Thoracic aorta (tissue), 2 donors: Measurements from ENCODE around the gene TEX52. TPM values are rescaled to one million over a fixed set of nuclear protein-coding genes. Genes with fewer than 3 reads are reported as not detected.

ENCODE experiments used
- ATAC-seq: fragments of 150-250 bp; one replicate; pipeline ENCODE4 v1.8.0; 2017; ENCODE audit warnings: low read depth; ENCODE audit not compliant: insufficient number of reproducible peaks, low FRiP score
- DNase-seq: peaks from one replicate; pipeline ENCODE4 v3.0.0-alpha.2; 2020; ENCODE audit warnings: low spot score
- H3K27ac ChIP-seq, 2 donors: fragments of 200-600 bp; sonication (generic); 1 replicate in 1 of 2; 2 replicates in 1 of 2; pipeline ENCODE4 v1.5.1; 2016; ENCODE audit warnings: mild to moderate bottlenecking in 2 of 2, moderate library complexity in 2 of 2
- H3K27me3 ChIP-seq: fragments of 200-600 bp; sonication (generic); replicated peaks from 2 replicates; pipeline ENCODE4 v1.6.0; 2016; ENCODE audit warnings: mild to moderate bottlenecking; ENCODE audit not compliant: insufficient read depth
- H3K36me3 ChIP-seq: fragments of 200-600 bp; sonication (generic); one replicate; pipeline ENCODE4 v1.5.1; 2016
- H3K4me1 ChIP-seq, 2 donors: fragments of 200-600 bp; sonication (generic); 1 replicate in 1 of 2; 2 replicates in 1 of 2; pipeline versions ENCODE4 v1.5.1 to v1.6.0; 2016; ENCODE audit warnings: low read depth in 2 of 2, mild to moderate bottlenecking in 1 of 2; ENCODE audit not compliant: control insufficient read depth in 1 of 2
- H3K4me3 ChIP-seq: fragments of 200-600 bp; sonication (generic); 2 replicates; pipeline ENCODE4 v1.5.1; 2016; ENCODE audit warnings: mild to moderate bottlenecking
- H3K9me3 ChIP-seq: fragments of 200-600 bp; sonication (generic); 2 replicates; pipeline ENCODE4 v1.5.1; 2016
- total RNA-seq, 2 donors: library from RNA; depleted of rRNA; stranded (reverse); fragments of >200 nt; gene quantifications; one replicate each; pipeline versions ENCODE4 v1.1.0 to v1.2.3, GENCODE V29; 2016
- TF ChIP-seq, protein P1 (sequence below): fragments of 200-600 bp; sonication (generic); IDR thresholded peaks from one replicate; pipeline ENCODE4 v1.5.1; 2019; ENCODE audit warnings: antibody characterized with exemption

TEX52 gene
- total RNA-seq, 2 donors from 2014 or later: not detected

DNA sequence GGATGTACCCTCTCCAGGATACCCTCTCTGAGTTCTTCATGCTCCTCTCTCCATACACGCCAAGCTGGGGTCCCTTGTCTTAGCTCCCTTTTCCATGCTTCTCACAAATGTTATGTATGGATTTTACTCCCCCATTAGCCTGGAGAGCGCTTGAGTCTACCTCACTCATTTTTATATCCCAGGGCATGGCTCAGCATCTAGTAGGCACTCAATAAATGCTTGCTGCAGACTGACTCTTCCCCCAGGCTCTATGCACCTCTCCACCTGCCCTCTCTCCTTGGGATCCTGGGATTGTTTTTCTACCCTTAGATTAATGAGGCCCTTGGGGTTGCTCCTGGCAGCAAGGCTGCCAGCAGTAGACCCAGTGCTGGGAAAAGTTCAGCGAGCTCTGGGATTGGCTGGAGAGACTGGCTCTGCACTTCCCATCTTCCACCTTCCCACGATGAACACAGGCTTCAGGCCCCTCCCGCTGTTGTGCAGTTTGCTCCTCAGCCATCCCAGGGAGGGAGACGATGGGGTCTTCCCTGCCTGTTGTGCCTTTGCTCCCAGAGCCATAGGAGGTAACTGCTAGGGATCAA, 24.2 kb downstream of the TEX52 start:
- H3K36me3 ChIP-seq: peaks cover 3% of the 10 kb centered on the region
- TF ChIP-seq, protein P1, sequence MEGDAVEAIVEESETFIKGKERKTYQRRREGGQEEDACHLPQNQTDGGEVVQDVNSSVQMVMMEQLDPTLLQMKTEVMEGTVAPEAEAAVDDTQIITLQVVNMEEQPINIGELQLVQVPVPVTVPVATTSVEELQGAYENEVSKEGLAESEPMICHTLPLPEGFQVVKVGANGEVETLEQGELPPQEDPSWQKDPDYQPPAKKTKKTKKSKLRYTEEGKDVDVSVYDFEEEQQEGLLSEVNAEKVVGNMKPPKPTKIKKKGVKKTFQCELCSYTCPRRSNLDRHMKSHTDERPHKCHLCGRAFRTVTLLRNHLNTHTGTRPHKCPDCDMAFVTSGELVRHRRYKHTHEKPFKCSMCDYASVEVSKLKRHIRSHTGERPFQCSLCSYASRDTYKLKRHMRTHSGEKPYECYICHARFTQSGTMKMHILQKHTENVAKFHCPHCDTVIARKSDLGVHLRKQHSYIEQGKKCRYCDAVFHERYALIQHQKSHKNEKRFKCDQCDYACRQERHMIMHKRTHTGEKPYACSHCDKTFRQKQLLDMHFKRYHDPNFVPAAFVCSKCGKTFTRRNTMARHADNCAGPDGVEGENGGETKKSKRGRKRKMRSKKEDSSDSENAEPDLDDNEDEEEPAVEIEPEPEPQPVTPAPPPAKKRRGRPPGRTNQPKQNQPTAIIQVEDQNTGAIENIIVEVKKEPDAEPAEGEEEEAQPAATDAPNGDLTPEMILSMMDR: no peak
- no peak for DNase-seq
- no peaks in the 10 kb centered on the region for H3K9me3 ChIP-seq
- H3K27me3 ChIP-seq: no peaks in the 10 kb centered on the region
- ATAC-seq: no peak
- no peak overlapping the region for H3K4me3 ChIP-seq
- no peak overlapping the region for H3K27ac ChIP-seq
- peaks cover 0 to 22% of the 10 kb centered on the region in 2 donors for H3K4me1 ChIP-seq

DNA sequence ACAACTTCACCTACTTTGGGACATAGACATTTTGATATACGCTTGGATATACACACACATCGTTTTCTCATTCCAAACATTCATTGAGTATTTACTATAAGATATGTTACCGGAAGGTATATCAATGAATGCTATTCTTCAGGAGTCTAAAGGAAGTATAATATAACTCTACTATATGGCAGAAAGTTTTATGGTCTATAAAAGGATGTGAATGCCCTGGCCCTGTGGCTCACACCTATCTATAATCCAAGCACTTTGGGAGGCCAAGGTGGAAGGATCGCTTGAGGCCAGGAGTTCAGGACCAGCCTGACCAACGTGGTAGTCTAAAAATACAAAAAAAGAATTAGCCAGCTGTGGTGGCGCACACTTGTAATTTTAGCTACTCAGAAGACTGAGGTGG, 27.6 kb downstream of the TEX52 start:
- no peak overlapping the region for H3K4me3 ChIP-seq
- TF ChIP-seq, protein P1: no peak
- peaks cover 0 to 10% of the 10 kb centered on the region in 2 donors for H3K4me1 ChIP-seq
- ATAC-seq (no peak), DNase-seq (no peak)
- H3K9me3 ChIP-seq: no peaks in the 10 kb centered on the region
- no peaks in the 10 kb centered on the region for H3K27me3 ChIP-seq
- H3K36me3 ChIP-seq: peaks cover 27% of the 10 kb centered on the region
- no peak overlapping the region for H3K27ac ChIP-seq

DNA sequence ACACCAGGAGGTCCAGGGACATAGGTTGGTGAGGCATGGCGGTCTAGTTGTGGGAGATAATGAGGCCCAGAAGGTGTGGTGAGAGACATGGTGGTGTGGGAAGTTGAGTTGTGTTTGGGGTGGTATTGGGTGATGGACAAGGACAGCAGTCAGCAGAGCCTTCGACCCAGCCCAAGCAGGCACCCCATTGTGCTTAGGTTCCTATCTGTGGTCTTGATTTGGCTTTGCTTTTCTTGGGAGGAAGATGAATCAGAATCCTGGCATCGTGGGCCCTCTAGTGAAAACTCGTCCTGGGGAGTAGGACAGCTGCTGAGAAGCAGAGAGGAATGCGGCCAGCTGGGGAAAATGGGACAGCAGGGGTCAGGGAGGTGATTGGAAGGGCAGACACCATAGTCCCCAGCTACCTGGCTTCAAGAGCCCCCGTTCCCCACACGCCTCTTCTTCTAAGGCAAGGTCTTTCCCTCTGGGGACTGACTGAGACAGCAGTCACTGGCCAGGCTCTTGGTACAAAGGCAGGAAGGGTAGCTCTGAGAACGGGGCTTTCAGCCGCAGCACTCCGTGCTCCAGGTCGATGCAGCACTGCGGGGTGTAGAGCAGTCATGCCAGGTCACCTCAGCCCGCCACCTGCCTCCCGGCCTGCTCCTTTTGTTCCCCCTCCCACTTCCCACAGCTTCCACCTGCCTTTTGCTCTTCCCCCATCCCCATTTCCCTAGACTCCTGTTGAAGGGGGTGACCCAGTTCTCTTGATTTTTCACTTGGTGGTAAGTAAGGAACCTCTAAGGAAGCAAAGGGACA, 29.9 kb downstream of the TEX52 start:
- ATAC-seq (no peak), DNase-seq (no peak)
- H3K27ac ChIP-seq: no peak overlapping the region
- H3K4me1 ChIP-seq: no peaks in the 10 kb centered on the region
- peaks cover 49% of the 10 kb centered on the region for H3K36me3 ChIP-seq
- TF ChIP-seq, protein P1: no peak
- no peaks in the 10 kb centered on the region for H3K27me3 ChIP-seq
- H3K9me3 ChIP-seq: no peaks in the 10 kb centered on the region
- no peak overlapping the region for H3K4me3 ChIP-seq

DNA sequence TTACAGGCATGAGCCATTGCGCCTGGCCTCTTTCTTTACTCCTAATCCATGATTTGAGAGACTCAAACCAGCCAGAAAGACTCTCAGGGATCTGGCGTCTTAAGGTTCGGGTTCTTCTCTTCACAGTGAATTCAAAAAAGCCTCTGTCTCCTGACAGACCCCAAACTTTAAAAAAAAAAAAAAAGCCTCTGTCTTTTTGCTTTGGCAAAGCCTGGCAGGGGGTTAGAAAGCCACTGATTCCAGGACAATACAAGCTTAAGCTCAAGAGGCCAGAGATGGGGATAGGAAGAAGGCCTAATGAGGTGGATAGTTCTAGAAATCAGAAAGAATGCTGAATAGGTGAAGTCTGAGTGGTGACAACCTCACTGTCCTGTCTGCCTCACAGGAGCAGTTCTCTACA, 30.8 kb downstream of the TEX52 start:
- Histone ChIP-seq H3K4me1 (no peaks in the 10 kb centered on the region), H3K36me3 (peaks cover 57% of the 10 kb centered on the region), H3K9me3 (no peaks in the 10 kb centered on the region), H3K27ac (no peak overlapping the region), H3K4me3 (no peak overlapping the region), H3K27me3 (no peaks in the 10 kb centered on the region)
- DNase-seq: no peak
- ATAC-seq: no peak
- TF ChIP-seq, protein P1: no peak

DNA sequence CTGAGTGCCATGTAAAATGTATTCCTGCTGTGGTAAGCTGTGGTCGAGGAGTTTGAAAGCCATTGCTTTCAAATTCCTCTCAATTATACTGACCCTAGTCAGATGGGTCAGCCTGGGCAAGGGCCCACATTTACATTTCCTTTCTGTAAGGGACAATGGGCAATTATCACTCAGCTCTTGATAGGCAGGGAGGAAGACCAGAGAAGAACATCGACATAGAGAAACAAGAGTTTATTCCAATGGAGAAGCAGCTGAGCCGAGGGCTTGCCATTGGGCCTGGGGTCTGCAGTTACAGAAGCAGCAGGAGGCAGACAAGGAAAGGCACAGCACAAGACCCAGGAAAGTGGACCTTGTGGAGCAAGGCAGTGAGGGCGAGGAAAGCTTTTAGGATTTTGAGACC, 31.7 kb downstream of the TEX52 start:
- peaks cover 62% of the 10 kb centered on the region for H3K36me3 ChIP-seq
- H3K27ac ChIP-seq: no peak overlapping the region
- DNase-seq: no peak

More for the DNA sequence above, 31.7 kb downstream of the TEX52 start:
- Histone ChIP-seq H3K9me3 (no peaks in the 10 kb centered on the region), H3K4me3 (no peak overlapping the region), H3K27me3 (no peaks in the 10 kb centered on the region), H3K4me1 (no peaks in the 10 kb centered on the region)
- TF ChIP-seq, protein P1: no peak
- ATAC-seq: no peak
